PC-9 (cell line): ENCODE results near the gene NDC1. TPM values are rescaled to one million over a fixed set of nuclear protein-coding genes. Genes with fewer than 3 reads are reported as not detected.

Experiments used
- BruUV-seq: library from RNA; stranded (reverse); fragments of 400-500 nt; replicated peaks from 2 replicates; lab custom pipeline; 2021; lab: Mats Ljungman, UMichigan
- CTCF ChIA-PET: fragments of 300-600 bp; sonication (Branson Sonifier 250); formaldehyde crosslinking; loops from one replicate; lab custom pipeline; 2022; ENCODE audit warnings: antibody characterized with exemption; lab: Charles Lee
- POLR2A ChIA-PET: fragments of 300-600 bp; sonication (Branson Sonifier 250); formaldehyde crosslinking; loops from one replicate; lab custom pipeline; 2022; ENCODE audit warnings: antibody characterized with exemption; ENCODE audit not compliant: unreplicated experiment; lab: Charles Lee
- DNase-seq, 2 experiments: peaks; one replicate each; pipeline versions ENCODE4 v3.0.0 to v3.0.0-alpha.2; 2015 to 2022; ENCODE audit warnings: mixed read lengths in 1 of 2
- H2AFZ ChIP-seq: fragments of 200-600 bp; sonication (generic); 2 replicates; pipeline ENCODE4 v1.8.1; 2017; ENCODE audit warnings: antibody characterized with exemption
- H3F3A ChIP-seq: fragments of 200-600 bp; sonication (generic); 2 replicates; pipeline ENCODE4 v1.8.1; 2017; ENCODE audit warnings: antibody characterized with exemption, mild to moderate bottlenecking, low read depth; ENCODE audit not compliant: insufficient read depth
- H3K27ac ChIP-seq: fragments of 200-600 bp; sonication (generic); 2 replicates; pipeline ENCODE4 v1.6.1; 2016; ENCODE audit warnings: mixed run types
- H3K27me3 ChIP-seq: fragments of 200-600 bp; sonication (generic); 2 replicates; pipeline ENCODE4 v1.6.1; 2016; ENCODE audit warnings: low read depth, mixed run types; ENCODE audit not compliant: insufficient read depth
- H3K36me3 ChIP-seq: fragments of 200-600 bp; sonication (generic); 2 replicates; pipeline ENCODE4 v1.6.1; 2016; ENCODE audit warnings: low read depth, mixed run types
- H3K4me1 ChIP-seq: fragments of 200-600 bp; sonication (generic); replicated peaks from 2 replicates; pipeline ENCODE4 v1.6.1; 2016; ENCODE audit warnings: mixed run types; ENCODE audit not compliant: insufficient read depth
- H3K4me2 ChIP-seq: fragments of 200-600 bp; sonication (generic); 2 replicates; pipeline ENCODE4 v1.6.1; 2017; ENCODE audit warnings: mixed run types
- H3K4me3 ChIP-seq: fragments of 200-600 bp; sonication (generic); 2 replicates; pipeline ENCODE4 v1.6.1; 2016; ENCODE audit warnings: mixed run types
- H3K79me2 ChIP-seq: fragments of 200-600 bp; sonication (generic); 2 replicates; pipeline ENCODE4 v1.6.1; 2017; ENCODE audit warnings: low read depth, mixed run types
- H3K9me2 ChIP-seq: fragments of 200-600 bp; sonication (generic); 2 replicates; pipeline ENCODE4 v1.8.1; 2017; ENCODE audit warnings: mild to moderate bottlenecking; ENCODE audit not compliant: insufficient read depth
- H3K9me3 ChIP-seq: fragments of 200-600 bp; sonication (generic); 2 replicates; pipeline ENCODE4 v1.8.1; 2016; ENCODE audit warnings: low read depth; ENCODE audit not compliant: insufficient read depth
- H4K20me1 ChIP-seq: fragments of 200-600 bp; sonication (generic); 2 replicates; pipeline ENCODE4 v1.8.1; 2017; ENCODE audit not compliant: insufficient read depth
- CTCF ChIP-seq: fragments of 200-600 bp; sonication (generic); conservative IDR thresholded peaks from 2 replicates; pipeline ENCODE4 v1.6.1; 2017; ENCODE audit warnings: mixed run types, antibody characterized with exemption, mild to moderate bottlenecking, moderate library complexity
- EZH2 ChIP-seq: fragments of 200-600 bp; sonication (generic); IDR thresholded peaks from 2 replicates; pipeline ENCODE4 v1.8.0; 2017; ENCODE audit warnings: antibody characterized with exemption, low read depth
- intact Hi-C: fragments of 100-400 bp; cut with micrococcal nuclease; formaldehyde crosslinking; loops from one replicate; pipeline ENCODE4 v1.10.0; 2022; ENCODE audit not compliant: unreplicated experiment
- total RNA-seq: library from RNA; stranded (reverse); gene quantifications from 2 replicates; pipeline ENCODE4 v1.2.3, GENCODE V29; 2021

The NDC1 gene
- total RNA-seq, 1 experiment from 2014 or later, result 47.6 TPM

GRCh38 chr1:53834776-53835175 is 3.3 kb downstream of the NDC1 start:
- no peak for DNase-seq
- H2AFZ ChIP-seq, result no peak overlapping the region
- H3K9me2 ChIP-seq, result no peaks in the 10 kb centered on the region
- ChIA-PET POLR2A (interaction anchor here (0.7 kb wide), 1 partner anchor 175 kb away, joined by 7 read pairs; no protein-coding TSS in a partner anchor), CTCF (no interaction called here)
- H3K79me2 ChIP-seq, result peaks cover 62% of the 10 kb centered on the region
- intact Hi-C loops, result no loop called here
- TF ChIP-seq CTCF, result no peak
- TF ChIP-seq EZH2, result no peak
- peaks cover 14% of the 10 kb centered on the region; the same call in 1 of the 2 replicates for H4K20me1 ChIP-seq
- no peaks in the 10 kb centered on the region; the same call in 1 of the 2 replicates for H3F3A ChIP-seq
- H3K36me3 ChIP-seq, result peaks cover 7% of the 10 kb centered on the region; the same call in 1 of the 2 replicates
- no peak overlapping the region for H3K27ac ChIP-seq
- no peaks in the 10 kb centered on the region for H3K27me3 ChIP-seq
- no peak overlapping the region for H3K4me3 ChIP-seq
- BruUV-seq, result TSS peak; percentile 1
- no peaks in the 10 kb centered on the region for H3K9me3 ChIP-seq
- H3K4me2 ChIP-seq, result no peak overlapping the region
- H3K4me1 ChIP-seq, result peaks cover 16% of the 10 kb centered on the region

- Histone ChIP-seq H3K4me3 (no peak overlapping the region), H3K36me3 (peaks cover 14% of the 10 kb centered on the region; the same call in 1 of the 2 replicates), H3K27me3 (no peaks in the 10 kb centered on the region), H3K4me1 (peaks cover 16% of the 10 kb centered on the region), H3K4me2 (no peak overlapping the region), H4K20me1 (peaks cover 14% of the 10 kb centered on the region; the same call in 1 of the 2 replicates), H3K27ac (no peak overlapping the region), H3K9me2 (no peaks in the 10 kb centered on the region), H3F3A (no peaks in the 10 kb centered on the region; the same call in 1 of the 2 replicates), H3K79me2 (peaks cover 62% of the 10 kb centered on the region), H3K9me3 (no peaks in the 10 kb centered on the region), H2AFZ (no peak overlapping the region)
- TF ChIP-seq CTCF (no peak), EZH2 (no peak)
- CTCF ChIA-PET, result no interaction called here
- intact Hi-C loops, result no loop called here
- no TSS peak for BruUV-seq
- POLR2A ChIA-PET, result no interaction called here
- no peak for DNase-seq
Observed at GRCh38 chr1:53833393-53833792, 4.7 kb downstream of the NDC1 start.

GRCh38 chr1:53826367-53826766 is 11.7 kb downstream of the NDC1 start:
- Histone ChIP-seq H3K27ac (no peak overlapping the region), H2AFZ (no peak overlapping the region), H3K4me1 (no peaks in the 10 kb centered on the region), H3K79me2 (0 out of 2 replicates have a peak, but pooled peaks cover 7% of the 10 kb centered on the region), H3F3A (no peaks in the 10 kb centered on the region), H3K9me2 (no peaks in the 10 kb centered on the region), H3K9me3 (no peaks in the 10 kb centered on the region), H3K27me3 (no peaks in the 10 kb centered on the region), H3K36me3 (peaks cover 30% of the 10 kb centered on the region), H3K4me2 (no peak overlapping the region), H4K20me1 (no peaks in the 10 kb centered on the region), H3K4me3 (no peak overlapping the region)
- BruUV-seq, result no TSS peak
- intact Hi-C loops, result no loop called here
- DNase-seq, result no peak
- ChIA-PET POLR2A (no interaction called here), CTCF (interaction anchor here (0.5 kb wide), 1 partner anchor 21 kb away, joined by 3 read pairs; no protein-coding TSS in a partner anchor)
- TF ChIP-seq EZH2 (no peak), CTCF (no peak; the same call in 1 of the 2 replicates)
